ENCODE measurements around the gene FBXO9. TPM values are rescaled to one million over a fixed set of nuclear protein-coding genes. Genes with fewer than 3 reads are reported as not detected.
A peak's percentile ranks its signal among the peaks of the same experiment; 100 is the strongest.

Gene FBXO9
- 100 to 1,000 TPM in 2 of 4 donors, 10 to 100 TPM in 2; 92.2 to 104 (median 97.6) TPM for polyA plus RNA-seq (ENCODE audit: insufficient read length in 4 of 4)

DNA sequence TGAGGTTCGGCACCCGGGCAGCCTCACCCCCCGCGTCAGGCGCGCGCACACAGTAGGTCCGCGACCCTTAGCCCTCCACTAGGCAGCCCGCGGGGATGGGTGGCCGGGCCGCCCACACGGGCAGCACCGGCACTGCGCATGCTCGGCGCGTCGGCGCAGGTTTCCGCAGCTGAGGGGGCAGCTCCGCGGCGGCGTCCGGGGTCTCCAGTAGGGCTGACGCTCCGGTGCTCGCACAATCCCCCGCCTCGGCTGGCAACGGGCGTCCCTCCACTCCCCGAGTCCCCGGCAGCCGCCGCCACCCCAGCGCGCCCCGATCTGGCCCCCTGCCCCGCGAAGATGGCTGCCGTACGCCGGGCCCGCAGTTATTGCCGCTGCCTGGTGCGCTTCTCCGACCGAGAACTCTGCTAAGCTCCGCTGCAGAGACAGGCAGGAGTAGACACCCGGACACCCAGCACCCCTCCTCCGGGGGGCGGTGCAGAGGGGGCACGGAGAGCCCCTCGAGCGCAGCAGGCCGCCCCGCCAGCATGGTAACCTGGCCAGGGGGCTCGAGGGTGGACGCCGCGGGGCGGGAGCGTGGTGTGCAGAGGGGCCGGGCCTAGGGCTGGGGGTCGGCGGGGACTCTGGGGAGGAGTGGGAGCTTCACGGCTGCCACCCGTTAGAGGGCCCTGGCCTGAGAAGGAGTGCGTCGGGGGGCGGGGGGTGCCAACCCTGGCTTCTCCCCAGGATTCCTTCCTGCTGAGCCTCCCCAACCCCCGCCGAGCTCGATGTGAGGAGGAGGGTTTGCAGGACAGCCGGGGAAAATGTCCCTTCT is at the start of gene FBXO9:
FBXO9 (plus strand) TSS at position 139 of the 811 bp plus-strand sequence; CDS start at position 525, 386 bp downstream.
- DNase-seq (ENCODE audit: low read depth in 4 of 4, low spot score in 3 of 4) = peak in 3 of 4 donors; percentile 28 to 63 (median 62)

DNA sequence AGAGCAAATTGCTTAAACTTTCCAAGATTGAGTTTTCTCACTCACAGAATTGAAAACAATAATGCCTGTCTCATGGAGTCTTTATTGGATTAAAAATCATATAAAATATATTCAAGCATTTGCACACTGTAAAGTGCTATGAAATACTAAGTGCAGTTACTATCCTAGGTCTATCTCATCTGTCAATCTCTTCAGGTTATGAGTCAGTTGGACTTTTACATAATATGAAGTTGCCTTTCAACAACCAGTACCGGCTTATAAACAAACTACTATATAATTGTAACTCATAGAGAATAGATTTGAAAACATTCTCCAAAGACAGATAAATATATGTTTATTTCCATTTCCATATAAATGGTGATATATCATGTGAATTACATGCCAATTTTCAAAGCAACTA is 49.7 kb upstream of the FBXO9 start:
- no peak for DNase-seq (ENCODE audit: low read depth in 4 of 4, low spot score in 3 of 4)

GRCh38 chr6:53018446-53018845 is 46.8 kb upstream of the FBXO9 start:
- no peak for DNase-seq (ENCODE audit: low read depth in 4 of 4, low spot score in 3 of 4)

- DNase-seq (ENCODE audit: low read depth in 4 of 4, low spot score in 3 of 4) = no peak
Observed at GRCh38 chr6:53020005-53020744, 45.0 kb upstream of the FBXO9 start.

DNA sequence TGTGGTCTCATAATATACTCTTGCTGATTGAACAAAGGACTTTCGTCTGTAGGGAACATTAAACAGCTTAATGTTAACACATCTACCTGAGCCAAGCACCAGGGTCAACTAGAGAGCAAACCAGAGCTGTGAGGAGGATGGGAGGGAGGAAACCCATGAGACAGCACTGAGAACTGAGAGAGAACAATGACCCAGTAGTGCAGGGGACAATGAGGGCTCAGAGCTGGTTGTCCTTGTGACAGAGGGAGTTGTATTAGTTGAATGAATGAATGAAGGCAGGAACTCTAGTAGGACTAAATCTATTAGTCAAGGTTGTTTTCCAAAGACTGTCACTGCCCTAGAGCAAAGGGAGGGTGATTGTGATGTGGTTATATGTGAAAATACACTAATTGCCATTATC is 41.9 kb upstream of the FBXO9 start:
- no peak for DNase-seq (ENCODE audit: low read depth in 4 of 4, low spot score in 3 of 4)

GRCh38 chr6:53026526-53026925 is 38.7 kb upstream of the FBXO9 start:
- no peak for DNase-seq (ENCODE audit: low read depth in 4 of 4, low spot score in 3 of 4)

DNA sequence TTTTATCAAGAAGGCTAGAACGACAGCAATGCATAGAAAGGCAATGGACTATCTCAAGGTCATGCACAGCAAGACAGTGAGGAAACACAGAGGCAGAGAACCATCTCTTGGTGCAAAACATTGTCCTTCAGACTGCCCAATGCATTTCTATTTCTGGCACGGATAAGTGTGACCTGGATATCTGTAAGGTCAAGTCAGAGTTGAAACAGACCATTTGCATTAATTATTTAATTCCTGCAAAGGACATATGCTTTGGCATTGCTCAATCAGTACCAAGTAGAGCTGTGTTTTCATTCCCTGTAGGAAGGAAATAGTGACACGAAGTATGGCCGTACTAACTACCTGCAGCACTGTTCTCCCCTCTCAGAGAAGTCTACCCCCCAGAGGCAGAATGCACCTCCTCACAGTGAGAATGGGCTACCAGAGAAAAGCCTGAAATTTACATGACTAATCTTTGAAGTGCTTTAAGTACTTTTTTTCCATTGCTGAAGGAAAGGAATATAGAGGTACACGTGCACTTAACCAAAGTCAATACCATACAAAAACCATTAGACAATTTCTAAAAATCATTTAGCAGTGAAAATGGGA is 38.0 kb upstream of the FBXO9 start:
- no peak for DNase-seq (ENCODE audit: low read depth in 4 of 4, low spot score in 3 of 4)

DNA sequence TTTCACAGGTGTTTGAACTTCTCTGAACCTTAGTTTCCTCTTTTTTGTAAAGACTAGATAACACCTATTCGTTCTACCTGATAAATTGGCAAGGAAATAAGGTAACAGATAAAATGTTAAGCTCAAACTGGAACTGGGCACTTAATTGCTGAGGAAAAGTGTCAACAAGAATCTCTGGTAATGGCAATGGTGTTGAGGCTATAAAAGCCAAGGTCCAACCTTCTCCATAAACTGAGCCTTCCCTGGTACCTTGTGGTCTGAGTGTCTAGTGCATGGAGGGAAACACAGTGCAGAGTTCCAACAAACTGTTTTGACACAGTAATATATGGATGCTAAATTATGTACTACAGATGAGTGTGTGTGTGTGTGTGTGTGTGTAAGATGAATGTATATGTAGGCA is 36.7 kb upstream of the FBXO9 start:
- DNase-seq (ENCODE audit: low read depth in 4 of 4, low spot score in 3 of 4) = no peak

- no peak for DNase-seq (ENCODE audit: low read depth in 4 of 4, low spot score in 3 of 4)
Observed at GRCh38 chr6:53029257-53029656, 35.9 kb upstream of the FBXO9 start.

DNA sequence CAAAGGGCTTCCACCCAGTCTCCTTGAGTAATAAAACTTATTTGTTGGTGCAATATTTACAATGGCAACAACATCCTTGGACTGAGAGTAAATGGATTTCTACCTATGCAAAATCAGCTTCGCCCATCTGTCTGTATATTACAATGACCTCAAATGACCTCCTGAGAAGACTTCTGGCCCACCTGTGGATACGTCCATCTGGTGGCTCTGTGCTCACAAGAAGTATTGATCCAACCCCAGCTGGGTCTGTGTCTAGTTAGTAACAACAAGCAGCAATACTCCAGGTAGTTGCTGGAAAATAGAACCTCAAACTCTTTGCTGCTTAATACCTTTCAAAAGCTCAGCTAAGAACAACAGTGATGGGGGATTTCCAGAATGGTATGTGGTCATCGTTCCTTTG is 35.4 kb upstream of the FBXO9 start:
- no peak for DNase-seq (ENCODE audit: low read depth in 4 of 4, low spot score in 3 of 4)

DNA sequence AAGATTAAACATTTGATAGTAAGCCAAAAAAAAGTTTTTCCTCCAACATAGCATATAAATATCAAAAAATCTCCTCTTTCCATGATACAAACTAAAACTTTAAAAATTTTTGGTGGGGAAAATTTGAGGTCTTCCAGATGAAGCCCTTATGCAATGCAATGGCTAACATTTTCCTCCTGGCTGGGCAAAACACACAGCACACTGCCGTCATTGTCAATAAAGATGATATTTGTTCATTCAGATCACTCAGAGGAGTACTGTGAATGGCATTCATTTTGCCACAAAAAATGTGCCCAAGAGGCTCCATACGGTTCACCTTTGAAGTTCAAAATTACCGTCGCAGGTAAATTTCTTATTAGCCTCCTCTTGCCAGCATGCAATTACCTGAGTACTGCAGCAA is 33.9 kb upstream of the FBXO9 start:
- DNase-seq (ENCODE audit: low read depth in 4 of 4, low spot score in 3 of 4) = no peak

DNA sequence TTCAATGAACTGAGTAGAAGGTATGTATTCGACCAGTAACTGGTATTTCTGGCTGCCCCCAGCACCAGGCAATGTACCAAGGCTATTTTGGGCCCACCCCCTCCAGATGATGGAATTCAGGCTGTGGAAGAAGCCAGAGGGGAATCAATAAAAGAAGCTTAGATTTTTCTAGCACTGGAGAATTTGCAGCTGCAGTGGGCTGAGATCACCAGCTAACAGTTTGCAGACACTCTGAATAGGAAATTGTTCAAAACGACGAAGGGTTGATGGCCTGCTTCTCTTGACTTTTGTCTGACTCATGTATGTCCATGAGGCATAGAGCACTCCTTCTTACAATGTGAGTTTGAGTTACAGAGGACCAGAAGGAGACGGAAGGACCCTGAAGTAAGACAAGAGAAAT is 32.4 kb upstream of the FBXO9 start:
- DNase-seq (ENCODE audit: low read depth in 4 of 4, low spot score in 3 of 4) = no peak

DNA sequence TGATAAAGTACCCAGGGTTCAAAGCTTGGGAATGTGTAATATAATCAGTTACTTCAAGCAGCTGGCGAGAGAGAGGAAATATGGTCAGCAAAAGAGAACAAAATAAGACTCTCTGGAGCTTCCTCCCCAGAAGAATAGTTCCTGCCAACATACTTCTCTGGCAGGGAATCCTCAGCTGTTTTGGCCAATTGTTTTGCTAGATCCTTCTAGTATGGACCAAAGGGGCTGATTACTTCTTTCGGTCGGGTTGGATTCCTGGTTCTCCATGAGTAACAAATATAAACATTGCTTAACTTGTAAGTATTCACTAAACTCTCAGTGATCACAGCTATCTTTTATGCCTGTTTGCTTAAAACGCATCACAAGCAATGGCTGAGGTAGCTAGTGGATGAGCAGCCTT is 31.4 kb upstream of the FBXO9 start:
- no peak for DNase-seq (ENCODE audit: low read depth in 4 of 4, low spot score in 3 of 4)

- no peak for DNase-seq (ENCODE audit: low read depth in 4 of 4, low spot score in 3 of 4)
Observed at GRCh38 chr6:53035549-53036213, 29.5 kb upstream of the FBXO9 start.

- no peak for DNase-seq (ENCODE audit: low read depth in 4 of 4, low spot score in 3 of 4)
Observed at GRCh38 chr6:53038141-53038540, 27.1 kb upstream of the FBXO9 start.

- DNase-seq (ENCODE audit: low read depth in 4 of 4, low spot score in 3 of 4) = no peak
Observed at GRCh38 chr6:53038596-53038995, 26.6 kb upstream of the FBXO9 start.

DNA sequence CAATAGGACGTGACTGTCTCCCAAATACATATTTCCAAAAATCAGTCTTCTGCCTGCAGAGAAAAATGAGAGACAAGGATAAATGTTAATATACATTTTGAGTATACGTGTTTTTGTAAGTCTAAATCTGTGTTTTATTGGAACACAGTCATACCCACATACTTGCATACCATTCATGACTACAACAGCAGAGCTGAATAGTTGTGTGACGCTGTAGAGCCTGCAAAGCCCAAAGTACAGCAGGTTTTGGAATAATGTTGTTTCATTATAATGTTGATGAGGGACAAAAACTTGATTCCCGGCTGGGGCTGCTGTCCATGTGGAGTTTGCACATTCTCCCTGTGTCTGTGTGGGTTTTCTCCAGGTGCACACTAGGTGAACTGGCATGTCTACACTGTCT is 23.8 kb upstream of the FBXO9 start:
- no peak for DNase-seq (ENCODE audit: low read depth in 4 of 4, low spot score in 3 of 4)

DNA sequence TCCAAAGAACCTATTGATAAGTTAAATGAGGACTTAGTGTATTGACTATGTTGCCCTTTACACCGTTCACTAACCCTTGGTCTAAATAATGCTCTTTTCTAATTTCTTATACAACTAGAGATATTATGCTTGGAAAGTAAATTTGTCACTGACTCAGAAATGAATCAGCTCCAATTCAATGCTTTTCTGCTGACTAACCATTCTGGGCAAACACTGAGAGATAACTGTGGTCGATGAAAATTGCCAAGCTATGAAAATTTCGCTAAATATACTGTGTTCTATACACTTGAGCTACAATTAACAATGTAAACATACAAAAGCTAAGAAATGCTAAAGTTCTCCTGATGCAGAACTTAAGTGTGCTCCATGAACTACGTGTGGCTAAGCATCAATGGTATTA is 23.1 kb upstream of the FBXO9 start:
- no peak for DNase-seq (ENCODE audit: low read depth in 4 of 4, low spot score in 3 of 4)

DNA sequence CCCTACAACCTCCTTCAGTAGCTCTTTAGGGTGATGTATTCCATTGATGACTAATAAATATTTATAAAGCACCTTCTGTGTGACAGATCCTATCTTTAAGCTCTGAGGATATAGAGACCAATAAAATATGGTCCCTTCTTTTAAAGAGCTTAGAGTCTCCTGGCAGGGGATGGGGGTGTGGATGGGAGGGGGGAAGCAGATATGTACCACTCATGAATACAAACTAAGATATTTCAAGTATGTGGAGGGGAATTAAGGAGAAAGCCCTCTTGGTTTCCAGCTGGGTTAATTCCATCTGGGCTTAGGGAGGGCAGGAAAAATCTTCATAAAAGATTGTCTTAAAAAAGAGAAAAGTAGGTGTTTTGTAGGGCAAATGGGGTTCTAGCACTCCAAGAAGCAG is 21.6 kb upstream of the FBXO9 start:
- DNase-seq (ENCODE audit: low read depth in 4 of 4, low spot score in 3 of 4) = no peak

- DNase-seq (ENCODE audit: low read depth in 4 of 4, low spot score in 3 of 4) = no peak
Observed at GRCh38 chr6:53044071-53044470, 21.1 kb upstream of the FBXO9 start.

- DNase-seq (ENCODE audit: low read depth in 4 of 4, low spot score in 3 of 4) = no peak
Observed at GRCh38 chr6:53044572-53044971, 20.6 kb upstream of the FBXO9 start.
